HG03342 (cell line): ENCODE results near the gene CDK10.
A peak's percentile ranks its signal among the peaks of the same experiment; 100 is the strongest.
"Not testable (repeated sequence)": the region's sequence is repeated elsewhere in the genome, so short reads cannot be mapped to it uniquely, and the experiment has no call there.

ENCODE experiments used
- ATAC-seq: cut with Tn5 transposase; IDR thresholded peaks from one replicate; pipeline ENCODE4 v1.9.1; 2021; ENCODE audit warnings: mild to moderate bottlenecking, moderate library complexity; ENCODE audit not compliant: unreplicated experiment

Gene CDK10

DNA sequence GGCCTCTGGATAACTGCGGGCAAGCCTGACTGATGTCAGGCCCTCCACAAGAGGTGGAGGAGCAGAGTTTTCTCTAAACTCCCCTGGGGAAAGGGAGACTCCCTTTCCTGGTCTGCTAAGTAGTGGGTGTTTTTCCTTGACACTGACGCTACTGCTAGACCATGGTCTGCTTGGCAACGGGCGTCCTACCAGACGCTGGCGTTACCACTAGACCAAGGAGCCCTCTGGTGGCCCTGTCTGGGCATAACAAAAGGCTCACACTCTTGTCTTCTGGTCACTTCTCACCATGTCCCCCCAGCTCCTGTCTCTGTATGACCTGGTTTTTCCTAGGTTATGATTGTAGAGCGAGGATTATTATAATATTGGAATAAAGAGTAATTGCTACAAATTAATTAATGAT, 19.5 kb upstream of the CDK10 start:
- not testable (repeated sequence) for ATAC-seq

DNA sequence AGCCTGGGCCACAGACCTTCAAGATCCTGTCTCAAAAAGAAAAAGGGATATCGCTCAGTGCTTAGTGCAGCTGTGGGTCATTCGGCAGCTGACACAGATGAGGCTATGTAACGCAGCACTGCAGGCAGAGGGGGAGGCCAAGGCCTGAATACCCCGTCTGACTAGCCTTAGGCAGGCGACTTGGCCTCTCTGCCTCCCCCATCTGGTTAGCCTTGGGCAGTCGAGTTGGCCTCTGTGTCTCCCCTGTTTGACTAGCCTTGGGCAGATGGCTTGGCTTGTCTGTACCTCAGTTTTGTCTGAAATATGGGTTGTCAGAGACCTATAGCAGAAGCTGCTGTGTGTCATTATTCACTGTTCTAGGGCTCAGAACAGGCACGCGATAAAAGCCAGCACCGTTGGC, 18.9 kb upstream of the CDK10 start:
- no peak for ATAC-seq

DNA sequence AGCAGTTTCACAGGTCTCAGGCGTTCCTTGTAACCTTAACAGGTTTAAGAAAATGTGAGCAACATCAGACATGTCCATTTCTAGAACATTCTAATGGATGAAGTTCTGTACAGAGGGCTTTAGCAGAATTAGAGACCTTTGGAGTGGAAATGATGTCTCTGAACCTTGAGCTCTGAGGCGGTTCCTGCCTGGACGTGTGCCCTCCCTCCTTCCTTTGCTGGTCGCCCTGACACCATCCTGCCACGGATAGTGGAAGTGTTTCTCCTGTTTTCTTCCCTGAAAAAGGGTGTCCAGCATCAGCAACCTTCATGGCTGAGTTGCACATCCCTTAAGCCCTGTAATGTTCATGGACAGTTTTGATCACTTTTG, 17.7 kb upstream of the CDK10 start:
- ATAC-seq: no peak

DNA sequence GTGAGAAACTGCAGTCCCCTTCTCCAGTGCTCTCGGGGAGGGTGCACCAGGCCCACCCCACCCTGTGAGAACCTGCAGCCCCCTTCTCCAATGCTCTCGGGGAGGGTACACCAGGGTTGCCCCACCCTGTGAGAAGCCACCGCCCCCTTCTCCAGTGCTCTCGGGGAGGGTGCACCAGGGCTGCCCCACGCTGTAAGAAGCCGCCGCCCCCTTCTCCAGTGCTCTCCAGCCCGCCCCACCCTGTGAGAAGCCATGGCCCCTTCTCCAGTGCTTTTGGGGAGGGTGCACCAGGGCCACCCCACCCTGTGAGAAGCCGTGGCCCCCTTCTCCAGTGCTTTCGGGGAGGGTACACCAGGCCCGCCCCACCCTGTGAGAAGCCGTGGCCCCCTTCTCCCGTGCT, 16.7 kb upstream of the CDK10 start:
- ATAC-seq: no peak

DNA sequence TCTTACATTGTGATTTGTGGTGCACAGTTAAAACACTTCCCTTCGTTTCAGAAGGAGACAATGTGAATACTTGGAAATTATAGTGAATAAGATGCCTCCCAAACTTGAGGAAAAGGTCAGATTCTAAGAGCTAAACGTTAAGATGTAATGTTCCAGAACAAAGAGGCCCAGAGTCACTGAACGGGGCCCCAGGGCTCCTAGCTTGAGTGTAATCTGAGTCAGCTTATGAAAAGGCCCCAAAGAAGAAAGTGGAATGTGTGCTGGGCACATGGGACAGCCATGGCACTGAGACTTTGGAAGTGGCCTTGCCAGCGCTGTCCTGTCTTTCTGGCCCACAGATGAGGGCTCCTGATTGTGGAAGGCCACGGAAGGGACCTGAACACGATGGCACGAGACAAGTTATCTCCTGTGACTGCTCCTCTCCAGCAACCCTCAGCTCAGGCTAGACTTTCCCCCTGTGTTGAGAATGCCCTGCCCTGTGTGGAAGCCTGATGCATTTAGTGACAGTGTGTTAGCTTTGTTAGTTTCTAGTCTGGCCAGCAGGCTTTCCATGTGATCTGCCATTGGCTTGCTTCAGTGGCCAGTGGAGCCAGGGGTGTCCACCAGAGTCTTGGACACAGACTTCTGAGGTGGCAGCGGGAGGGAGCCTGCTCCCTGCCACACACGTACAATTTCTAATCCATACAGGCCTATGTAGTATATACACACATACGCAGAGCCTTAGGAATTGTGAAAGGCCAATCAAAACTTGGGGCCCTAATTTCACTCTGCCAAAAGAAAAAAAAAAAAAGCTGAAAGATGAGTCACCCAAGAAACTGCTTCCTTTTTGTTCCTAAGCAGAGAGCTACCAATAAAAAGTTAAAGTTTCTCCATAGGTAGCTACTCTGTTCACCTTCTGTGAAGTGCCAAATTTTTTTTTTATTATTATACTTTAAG, 15.7 kb upstream of the CDK10 start:
- no peak for ATAC-seq

DNA sequence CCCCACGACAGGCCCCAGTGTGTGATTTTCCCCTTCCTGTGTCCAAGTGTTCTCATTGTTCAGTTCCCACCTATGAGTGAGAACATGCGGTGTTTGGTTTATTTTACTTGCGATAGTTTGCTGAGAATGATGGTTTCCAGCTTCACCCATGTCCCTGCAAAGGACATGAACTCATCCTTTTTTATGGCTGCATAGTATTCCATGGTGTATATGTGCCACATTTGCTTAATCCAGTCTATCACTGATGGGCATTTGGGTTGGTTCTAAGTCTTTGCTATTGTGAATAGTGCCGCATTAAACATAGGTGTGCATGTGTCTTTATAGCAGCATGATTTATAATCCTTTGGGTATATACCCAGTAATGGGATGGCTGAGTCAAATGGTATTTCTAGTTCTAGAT, 14.9 kb upstream of the CDK10 start:
- not testable (repeated sequence) for ATAC-seq

DNA sequence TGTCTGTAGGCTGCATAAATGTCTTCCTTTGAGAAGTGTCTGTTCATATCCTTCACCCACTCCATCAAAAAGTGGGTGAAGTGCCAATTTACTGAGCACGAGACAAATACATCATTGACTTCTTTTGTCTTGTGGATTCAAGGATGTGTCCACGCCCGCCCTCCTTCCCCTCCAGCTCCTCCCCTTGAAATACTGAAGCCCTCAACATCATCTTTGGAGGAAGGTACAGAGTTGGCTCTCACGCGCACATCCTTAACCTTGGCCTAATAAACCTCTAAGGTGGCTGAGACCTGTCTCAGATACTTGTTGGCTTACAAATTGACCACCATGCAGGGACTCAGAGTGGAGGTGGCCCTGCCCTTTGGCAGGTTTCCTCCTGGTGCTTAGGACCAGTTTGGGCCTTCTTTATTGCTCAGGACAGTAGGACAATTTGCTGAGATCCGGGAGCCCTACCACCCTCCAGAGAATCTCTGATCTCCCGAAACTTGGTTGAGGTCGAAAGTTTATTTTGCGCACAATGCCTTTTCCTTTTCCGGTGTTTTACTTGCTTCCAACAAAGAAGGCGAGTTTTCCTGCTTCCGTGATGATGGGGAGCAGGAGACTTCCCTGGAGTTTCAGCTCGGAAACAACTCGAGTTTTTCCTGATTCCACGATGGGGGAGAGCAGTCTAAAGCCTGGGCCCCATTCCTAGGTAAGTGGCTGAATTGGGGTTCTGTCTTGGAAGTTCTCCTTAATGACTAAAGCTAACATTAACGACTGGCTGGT, 14.1 kb upstream of the CDK10 start:
- no peak for ATAC-seq

DNA sequence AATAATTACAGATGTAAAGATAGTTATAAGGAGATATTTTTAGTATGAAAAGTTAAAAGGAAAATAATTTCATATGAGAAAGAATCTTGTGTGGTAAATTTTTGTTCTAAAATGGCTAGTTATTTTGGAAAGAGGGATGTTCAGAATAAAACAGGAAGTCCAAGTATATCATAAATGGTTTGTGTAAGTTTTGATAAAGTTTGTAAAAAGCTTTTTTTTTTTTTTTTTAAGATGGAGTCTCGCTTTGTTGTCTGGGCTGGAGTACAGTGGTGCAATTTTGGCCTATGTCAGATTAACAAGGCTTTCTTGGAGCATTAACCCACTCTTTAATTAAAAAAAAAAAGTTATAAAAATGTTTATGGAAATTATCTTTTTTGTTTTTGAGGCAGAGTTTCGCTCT, 8.2 kb upstream of the CDK10 start:
- ATAC-seq: no peak

DNA sequence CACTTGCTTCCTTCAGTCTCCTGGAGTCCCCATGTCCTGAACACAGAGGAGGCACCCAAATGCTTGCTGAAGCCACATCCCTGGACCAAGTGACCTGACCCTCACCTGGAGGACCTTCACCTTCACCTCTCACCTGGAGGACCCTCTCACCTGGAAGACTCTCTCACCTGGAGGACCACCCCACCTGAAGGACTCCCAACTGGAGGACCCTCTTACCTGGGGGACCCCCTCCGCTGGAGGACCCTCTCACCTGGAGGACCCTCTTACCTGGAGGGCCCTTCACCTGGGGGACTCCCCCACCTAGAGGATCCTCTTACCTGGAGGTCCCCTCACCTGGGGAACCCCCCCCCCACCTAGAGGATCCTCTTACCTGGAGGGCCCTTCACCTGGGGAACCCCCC, 573 bp upstream of the CDK10 start:
- ATAC-seq: no peak

DNA sequence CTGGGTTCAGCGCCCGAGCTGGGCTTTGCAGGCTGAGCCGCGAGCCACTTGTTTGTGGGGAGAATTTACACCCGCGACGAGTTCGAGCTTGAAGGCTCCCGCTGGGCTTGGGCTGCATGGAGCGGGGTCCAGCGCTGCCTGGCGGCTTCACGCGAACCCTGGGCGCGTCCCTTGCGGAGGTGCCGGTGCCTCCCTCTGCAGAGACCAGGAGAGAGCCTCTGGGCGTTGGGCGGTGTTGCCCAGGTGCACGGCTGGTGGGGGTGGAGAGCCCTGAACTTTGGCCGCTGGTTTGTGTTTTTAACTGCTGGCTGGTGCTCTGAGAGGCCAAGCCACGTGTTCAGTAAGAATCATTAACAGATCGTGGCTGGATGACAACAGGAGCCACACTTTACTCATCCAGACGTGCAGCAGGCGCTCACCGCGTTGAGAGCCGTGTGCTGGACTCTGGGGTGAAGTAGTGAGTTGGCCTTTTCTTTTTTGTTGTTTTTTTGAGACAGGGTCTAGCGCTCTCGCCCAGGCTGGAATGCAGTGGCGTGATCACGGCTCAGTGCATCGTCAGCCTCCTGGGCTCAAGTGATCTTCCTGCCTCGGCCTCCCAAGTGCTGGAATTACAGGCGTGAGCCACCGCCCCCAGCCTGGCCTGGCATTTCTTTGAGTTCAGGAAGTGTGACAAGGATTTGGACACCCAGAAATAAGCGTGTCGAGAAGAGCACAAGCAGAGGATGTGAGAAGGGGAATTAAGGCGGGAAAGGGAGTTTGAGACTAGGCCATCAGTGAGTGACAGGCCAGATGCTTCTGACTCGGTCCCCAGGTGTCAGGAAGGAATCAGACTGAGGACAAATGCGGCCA, 827 bp downstream of the CDK10 start:
- ATAC-seq: peak; percentile 36

DNA sequence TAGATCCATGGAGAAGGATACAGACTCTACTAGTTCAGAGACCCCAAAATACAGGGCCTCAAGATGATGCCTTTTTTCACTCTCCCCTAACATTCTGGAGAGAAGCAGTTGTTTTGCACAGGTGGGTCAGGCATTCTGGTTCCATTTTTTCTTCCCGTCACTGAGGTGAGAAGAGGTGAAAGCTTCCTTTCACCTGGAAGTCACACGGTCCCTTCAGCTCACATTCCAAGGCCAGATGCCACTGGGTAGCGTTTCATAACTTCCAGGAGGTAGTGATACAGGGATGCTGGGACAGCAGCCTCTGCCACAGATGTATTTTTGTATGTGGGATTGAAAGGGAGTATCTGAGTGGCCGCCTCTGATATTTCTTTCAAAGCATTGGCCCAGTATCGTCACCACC, 1.9 kb downstream of the CDK10 start:
- ATAC-seq: no peak

DNA sequence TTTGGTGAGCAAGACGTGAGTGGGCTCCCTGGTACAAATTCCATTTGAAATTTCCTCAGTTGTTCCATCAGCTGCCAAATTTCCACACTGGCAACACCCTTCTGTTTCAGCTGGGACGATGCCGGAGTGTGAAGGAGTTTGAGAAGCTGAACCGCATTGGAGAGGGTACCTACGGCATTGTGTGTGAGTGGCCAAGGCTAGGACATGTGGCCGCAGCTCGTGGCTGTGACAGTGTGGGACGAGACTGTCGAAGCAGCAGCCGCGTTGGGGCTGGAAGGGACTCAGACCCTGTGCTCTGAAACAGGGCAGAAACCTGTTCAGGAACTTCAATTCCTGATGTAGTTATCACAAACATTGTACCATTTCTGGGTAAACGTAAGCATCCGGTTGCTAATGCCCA, 2.7 kb downstream of the CDK10 start:
- ATAC-seq: no peak

DNA sequence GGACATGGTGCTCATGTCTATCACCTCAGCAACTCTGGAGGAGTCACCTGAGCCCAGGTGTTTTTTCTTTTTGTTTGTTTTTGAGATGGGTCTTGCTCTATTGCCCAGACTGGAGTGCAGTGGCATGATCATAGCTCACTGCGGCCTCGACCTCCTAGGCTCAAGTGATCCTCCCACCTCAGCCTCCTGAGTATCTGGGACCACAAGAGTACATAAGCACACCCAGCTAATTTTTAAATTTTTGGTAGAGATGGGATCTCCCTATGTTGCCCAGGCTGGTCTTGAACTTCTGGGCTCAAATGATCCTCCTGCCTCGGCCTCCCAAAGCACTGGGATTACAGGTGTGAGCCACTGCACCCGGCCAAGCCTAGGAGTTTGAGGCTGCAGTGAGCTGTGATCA, 3.1 kb downstream of the CDK10 start:
- ATAC-seq: not testable (repeated sequence)

DNA sequence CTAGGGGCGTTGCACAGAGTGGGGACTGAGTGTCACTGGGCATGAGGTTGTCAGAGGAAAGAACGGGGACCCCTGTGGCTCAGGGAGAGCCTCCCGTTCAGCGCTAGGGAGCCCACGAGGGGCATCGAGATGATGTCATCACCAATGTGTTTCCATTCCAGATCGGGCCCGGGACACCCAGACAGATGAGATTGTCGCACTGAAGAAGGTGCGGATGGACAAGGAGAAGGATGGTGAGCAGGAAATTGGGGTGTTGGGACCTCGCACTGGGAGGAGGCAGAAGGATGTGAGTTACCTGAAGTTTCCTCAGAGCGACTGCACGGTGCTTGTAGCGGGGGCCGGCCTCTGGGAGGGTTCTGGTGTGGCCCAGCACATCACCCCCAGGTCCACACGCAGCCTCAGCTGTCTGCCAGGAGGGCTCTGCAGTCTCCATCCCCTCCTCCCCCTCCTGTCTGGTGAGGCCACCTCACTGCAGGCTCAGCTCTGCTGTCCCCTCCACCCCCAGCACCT, 4.0 kb downstream of the CDK10 start:
- ATAC-seq: no peak

DNA sequence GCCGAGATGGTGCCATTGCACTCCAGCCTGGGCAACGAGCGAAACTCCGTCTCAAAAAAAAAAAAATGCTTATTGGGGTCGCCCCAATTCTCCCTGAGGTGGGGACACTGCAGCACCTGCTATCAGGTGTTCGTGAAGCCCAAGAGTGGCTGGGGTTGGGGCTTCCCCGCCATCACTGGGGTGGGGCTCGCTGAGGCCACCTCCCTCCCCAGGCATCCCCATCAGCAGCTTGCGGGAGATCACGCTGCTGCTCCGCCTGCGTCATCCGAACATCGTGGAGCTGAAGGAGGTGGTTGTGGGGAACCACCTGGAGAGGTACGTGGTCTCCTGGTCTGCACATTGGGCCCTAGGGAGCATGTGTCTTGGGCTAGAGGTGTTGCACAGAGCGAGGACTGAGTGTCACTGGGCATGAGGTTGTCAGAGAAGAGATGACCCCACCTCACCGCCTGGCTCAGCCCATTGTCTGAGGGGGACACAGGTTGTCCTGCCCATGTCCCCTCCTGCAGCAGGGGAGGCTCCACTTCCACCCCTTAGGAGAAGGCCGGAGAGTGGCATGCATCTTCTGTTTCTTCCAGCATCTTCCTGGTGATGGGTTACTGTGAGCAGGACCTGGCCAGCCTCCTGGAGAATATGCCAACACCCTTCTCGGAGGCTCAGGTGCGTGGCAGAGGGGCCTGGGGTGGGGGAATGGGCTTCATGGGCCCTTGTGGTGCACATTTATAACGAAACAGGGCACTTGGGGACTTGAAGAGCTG, 4.9 kb downstream of the CDK10 start:
- no peak for ATAC-seq

DNA sequence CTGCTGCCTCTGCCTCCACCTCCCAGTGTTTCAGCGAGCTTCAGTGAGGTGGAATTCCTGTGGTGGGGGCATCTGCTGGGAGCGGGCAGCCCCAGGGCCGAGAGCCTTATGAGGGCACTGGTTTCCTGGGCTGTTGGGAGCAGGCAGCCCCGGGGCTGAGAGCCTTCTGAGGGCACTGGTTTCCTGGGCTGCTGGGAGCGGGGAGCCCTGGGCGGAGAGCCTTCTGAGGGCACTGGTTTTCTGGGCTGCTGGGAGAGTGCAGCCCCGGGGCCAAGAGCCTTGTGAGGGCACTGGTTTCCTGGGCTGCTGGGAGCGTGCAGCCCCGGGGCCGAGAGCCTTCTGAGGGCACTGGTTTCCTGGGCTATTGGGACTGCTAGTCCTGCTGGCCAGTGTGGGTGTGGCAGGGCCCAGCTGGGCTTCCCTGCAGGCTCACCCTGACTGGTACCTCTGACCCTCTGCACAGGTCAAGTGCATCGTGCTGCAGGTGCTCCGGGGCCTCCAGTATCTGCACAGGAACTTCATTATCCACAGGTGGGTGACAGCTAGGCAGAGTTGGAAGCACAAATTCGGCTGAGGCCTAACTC, 5.6 kb downstream of the CDK10 start:
- ATAC-seq: no peak

DNA sequence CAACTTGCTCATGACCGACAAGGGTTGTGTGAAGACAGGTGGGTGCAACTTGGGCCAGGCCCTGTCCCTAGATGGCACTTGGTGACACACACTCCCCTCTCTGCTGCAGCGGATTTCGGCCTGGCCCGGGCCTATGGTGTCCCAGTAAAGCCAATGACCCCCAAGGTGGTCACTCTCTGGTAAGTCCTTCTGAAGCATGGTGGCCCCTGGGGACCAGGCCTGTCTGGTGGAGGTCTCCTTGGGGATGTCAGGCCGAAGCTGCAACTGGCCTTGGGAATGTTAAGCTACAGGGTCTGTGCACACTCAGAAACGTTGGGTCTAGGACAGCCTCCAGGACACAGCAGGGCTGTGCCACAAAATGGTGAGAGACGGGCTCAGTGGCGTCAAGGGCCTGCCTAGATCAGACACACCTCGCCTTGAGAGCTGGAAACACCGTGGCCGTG, 6.8 kb downstream of the CDK10 start:
- ATAC-seq: no peak

DNA sequence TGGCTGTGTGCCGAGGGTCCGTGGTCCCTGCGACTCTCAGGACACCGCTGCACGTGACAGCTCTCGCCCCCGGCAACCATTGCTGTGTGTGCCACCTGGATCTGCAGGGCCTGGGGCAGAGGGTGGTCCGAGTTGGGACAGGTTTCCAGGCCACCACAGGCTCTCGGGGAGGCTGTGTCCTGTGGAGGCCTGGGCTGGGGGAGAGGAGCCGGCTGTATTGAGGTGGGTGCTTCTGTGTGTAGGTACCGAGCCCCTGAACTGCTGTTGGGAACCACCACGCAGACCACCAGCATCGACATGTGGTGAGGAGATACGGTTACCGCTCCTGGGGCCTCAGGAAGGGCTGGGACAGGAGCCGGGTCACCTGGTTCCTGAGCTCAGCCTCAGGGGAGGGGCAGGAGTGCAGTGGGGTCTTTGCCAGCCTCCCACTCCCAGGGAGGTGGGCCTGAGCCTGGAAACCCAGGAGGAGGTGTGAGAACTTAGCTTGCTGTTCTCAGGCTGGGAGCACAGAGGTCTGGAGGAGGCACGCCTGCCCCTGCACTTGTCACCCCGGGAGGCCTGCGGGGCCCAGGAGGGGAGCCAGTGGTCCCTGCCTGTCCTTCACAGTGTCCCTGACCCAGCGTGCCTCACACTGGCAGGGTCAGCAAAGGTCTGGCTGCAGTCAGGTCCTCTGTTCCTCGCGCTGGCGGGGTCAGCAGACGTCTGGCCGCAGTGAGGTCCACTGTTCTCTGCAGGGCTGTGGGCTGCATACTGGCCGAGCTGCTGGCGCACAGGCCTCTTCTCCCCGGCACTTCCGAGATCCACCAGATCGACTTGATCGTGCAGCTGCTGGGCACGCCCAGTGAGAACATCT, 7.7 kb downstream of the CDK10 start:
- no peak for ATAC-seq

DNA sequence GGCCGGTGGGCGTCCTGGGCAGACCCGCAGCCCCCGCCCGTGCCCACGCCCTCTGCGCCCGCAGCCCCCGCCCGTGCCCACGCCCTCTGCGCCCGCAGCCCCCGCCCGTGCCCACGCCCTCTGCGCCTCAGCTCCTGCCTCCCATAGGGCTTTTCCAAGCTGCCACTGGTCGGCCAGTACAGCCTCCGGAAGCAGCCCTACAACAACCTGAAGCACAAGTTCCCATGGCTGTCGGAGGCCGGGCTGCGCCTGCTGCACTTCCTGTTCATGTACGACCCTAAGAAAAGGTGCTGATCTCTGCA, 8.2 kb downstream of the CDK10 start:
- not testable (repeated sequence) for ATAC-seq
